HuH-7.5 (cell line): ENCODE results near the gene SPINT1.
A peak's percentile ranks its signal among the peaks of the same experiment; 100 is the strongest.

Source experiments
- DNase-seq: peaks from one replicate; pipeline ENCODE4 v3.0.0; 2011; ENCODE audit warnings: low spot score

SPINT1 gene

GRCh38 chr15:40843885-40844695 is at the start of gene SPINT1:
TSS of gene SPINT1 (plus strand) at chr15:40844048. CDS start at chr15:40844555, 507 bp downstream.
- DNase-seq = no peak

GRCh38 chr15:40796041-40796440 is 47.8 kb upstream of the SPINT1 start:
- no peak for DNase-seq

- DNase-seq = no peak
Observed at GRCh38 chr15:40796512-40796911, 47.3 kb upstream of the SPINT1 start.

- DNase-seq = no peak
Observed at GRCh38 chr15:40799523-40799922, 44.3 kb upstream of the SPINT1 start.

GRCh38 chr15:40803076-40803475 is 40.8 kb upstream of the SPINT1 start:
- DNase-seq = no peak

- no peak for DNase-seq
Observed at GRCh38 chr15:40803688-40804087, 40.2 kb upstream of the SPINT1 start.

GRCh38 chr15:40806672-40807027 is 37.2 kb upstream of the SPINT1 start:
- DNase-seq = no peak

GRCh38 chr15:40807028-40807887 is 36.6 kb upstream of the SPINT1 start, which contains the start of the genes DNAJC17 and ZFYVE19:
TSS of gene DNAJC17 (minus strand) at chr15:40807473. CDS start at chr15:40807446, 27 bp downstream.
TSS of gene ZFYVE19 (plus strand) at chr15:40807089. CDS start at chr15:40807590, 501 bp downstream.
- peak; percentile 66 for DNase-seq

- DNase-seq = no peak
Observed at GRCh38 chr15:40807888-40808461, 35.9 kb upstream of the SPINT1 start.

- no peak for DNase-seq
Observed at GRCh38 chr15:40808861-40809450, 34.9 kb upstream of the SPINT1 start.

- no peak for DNase-seq
Observed at GRCh38 chr15:40812721-40813425, 31.0 kb upstream of the SPINT1 start.

GRCh38 chr15:40815042-40815698 is 28.7 kb upstream of the SPINT1 start:
- DNase-seq = no peak

- no peak for DNase-seq
Observed at GRCh38 chr15:40819048-40819447, 24.8 kb upstream of the SPINT1 start.

- no peak for DNase-seq
Observed at GRCh38 chr15:40821195-40821594, 22.7 kb upstream of the SPINT1 start.

- no peak for DNase-seq
Observed at GRCh38 chr15:40823572-40824343, 20.1 kb upstream of the SPINT1 start.

- no peak for DNase-seq
Observed at GRCh38 chr15:40825661-40826422, 18.0 kb upstream of the SPINT1 start.

GRCh38 chr15:40826423-40827075 is 17.3 kb upstream of the SPINT1 start:
- DNase-seq = no peak

GRCh38 chr15:40828447-40829036 is 15.3 kb upstream of the SPINT1 start, which contains the start of gene PPP1R14D:
TSS of gene PPP1R14D (minus strand) at chr15:40828708. CDS start at chr15:40828641, 67 bp downstream.
- no peak for DNase-seq
